ENCODE results near the gene CHIC2. TPM values are rescaled to one million over a fixed set of nuclear protein-coding genes. Genes with fewer than 3 reads are reported as not detected.

Gene CHIC2
- total RNA-seq, 2 donors from 2014 or later: 10.2 to 14.4 TPM

- Histone ChIP-seq H3K4me3 (ENCODE audit: low read length) (no peak overlapping the region), H3K27me3 (ENCODE audit: control insufficient read depth, insufficient read depth, low read length, poor library complexity, severe bottlenecking) (no peaks in the 10 kb centered on the region), H3K4me1 (ENCODE audit: control insufficient read depth, insufficient read depth, low read length) (no peaks in the 10 kb centered on the region), H3K36me3 (ENCODE audit: control insufficient read depth, insufficient read depth, low read length) (no peaks in the 10 kb centered on the region), H3K9me3 (ENCODE audit: control insufficient read depth, low read length) (no peaks in the 10 kb centered on the region), H3K27ac (ENCODE audit: low read depth, low read length) (no peak overlapping the region), H3K9ac (ENCODE audit: extremely low read depth, low read length, poor library complexity, severe bottlenecking) (no peak overlapping the region)
- no peak overlapping the region for H3K27ac Mint-ChIP-seq
- DNase-seq: no peak
- H3K36me3 Mint-ChIP-seq (ENCODE audit: low read depth): no peaks in the 10 kb centered on the region
- peaks cover 7% of the 10 kb centered on the region for H3K27me3 Mint-ChIP-seq (ENCODE audit: insufficient read depth)
- H3K4me1 Mint-ChIP-seq: no peaks in the 10 kb centered on the region
- no peak overlapping the region for H3K4me3 Mint-ChIP-seq
- TF ChIP-seq CTCF (conservative IDR thresholded peaks at IDR 0.05): no peak
- no peaks in the 10 kb centered on the region for H3K9me3 Mint-ChIP-seq
Observed at GRCh38 chr4:54074381-54074780, 10.0 kb upstream of the CHIC2 start.

GRCh38 chr4:54073271-54073880 lies 9.0 kb upstream of the CHIC2 start:
- Histone ChIP-seq H3K36me3 (ENCODE audit: control insufficient read depth, insufficient read depth, low read length) (no peaks in the 10 kb centered on the region), H3K27me3 (ENCODE audit: control insufficient read depth, insufficient read depth, low read length, poor library complexity, severe bottlenecking) (no peaks in the 10 kb centered on the region), H3K27ac (ENCODE audit: low read depth, low read length) (no peak overlapping the region), H3K9me3 (ENCODE audit: control insufficient read depth, low read length) (no peaks in the 10 kb centered on the region), H3K9ac (ENCODE audit: extremely low read depth, low read length, poor library complexity, severe bottlenecking) (no peak overlapping the region), H3K4me3 (ENCODE audit: low read length) (no peak overlapping the region), H3K4me1 (ENCODE audit: control insufficient read depth, insufficient read depth, low read length) (no peaks in the 10 kb centered on the region)
- Mint-ChIP-seq H3K4me3 (no peak overlapping the region), H3K9me3 (no peaks in the 10 kb centered on the region), H3K36me3 (ENCODE audit: low read depth) (no peaks in the 10 kb centered on the region), H3K4me1 (no peaks in the 10 kb centered on the region), H3K27me3 (ENCODE audit: insufficient read depth) (peaks cover 7% of the 10 kb centered on the region), H3K27ac (no peak overlapping the region)
- 99 to 100% methylated on average over 2 of the region's 2 CpGs for WGBS, 2 experiments (ENCODE audit: insufficient coverage in 1 of 2, insufficient read length in 1 of 2)
- TF ChIP-seq CTCF (conservative IDR thresholded peaks at IDR 0.05): no peak
- DNase-seq: no peak

- H3K36me3 ChIP-seq (ENCODE audit: control insufficient read depth, insufficient read depth, low read length): no peaks in the 10 kb centered on the region
- Mint-ChIP-seq H3K4me1 (peaks cover 38% of the 10 kb centered on the region), H3K27me3 (ENCODE audit: insufficient read depth) (no peaks in the 10 kb centered on the region), H3K9me3 (no peaks in the 10 kb centered on the region), H3K36me3 (ENCODE audit: low read depth) (no peaks in the 10 kb centered on the region), H3K27ac (no peak overlapping the region), H3K4me3 (no peak overlapping the region)
- no peak overlapping the region for H3K4me3 ChIP-seq (ENCODE audit: low read length)
- TF ChIP-seq CTCF (conservative IDR thresholded peaks at IDR 0.05): no peak
- 63 to 72% methylated on average over 2 to 5 of the region's 5 CpGs for WGBS, 2 experiments (ENCODE audit: insufficient coverage in 1 of 2, insufficient read length in 1 of 2)
- peaks cover 11% of the 10 kb centered on the region for H3K4me1 ChIP-seq (ENCODE audit: control insufficient read depth, insufficient read depth, low read length)
- no peak overlapping the region for H3K9ac ChIP-seq (ENCODE audit: extremely low read depth, low read length, poor library complexity, severe bottlenecking)
- no peaks in the 10 kb centered on the region for H3K9me3 ChIP-seq (ENCODE audit: control insufficient read depth, low read length)
- no peak for DNase-seq
- H3K27ac ChIP-seq (ENCODE audit: low read depth, low read length): no peak overlapping the region
- H3K27me3 ChIP-seq (ENCODE audit: control insufficient read depth, insufficient read depth, low read length, poor library complexity, severe bottlenecking): no peaks in the 10 kb centered on the region
Observed at GRCh38 chr4:54067166-54067565, 2.8 kb upstream of the CHIC2 start.

All from endodermal cell (in vitro differentiated cells).